Measurements from ENCODE around the gene SOX5. TPM values are rescaled to one million over a fixed set of nuclear protein-coding genes. Genes with fewer than 3 reads are reported as not detected.
A peak's percentile ranks its signal among the peaks of the same experiment; 100 is the strongest.

Gene SOX5
- total and polyA plus RNA-seq, 2 experiments from 2014 or later, result 1.0 to 4.7 TPM

- no peak for TF ChIP-seq ZNF462 (CRISPR knock-in tag; IDR thresholded peaks at IDR 0.05)
- TF ChIP-seq STAT1 (IDR thresholded peaks at IDR 0.05; ENCODE audit: unreplicated experiment), result no peak
- no peak for TF ChIP-seq EZH2phosphoT487 (IDR thresholded peaks at IDR 0.05; ENCODE audit: unreplicated experiment)
- TF ChIP-seq ZNF114 (CRISPR knock-in tag; IDR thresholded peaks at IDR 0.05), result no peak
- TF ChIP-seq POLR2AphosphoS5 (IDR thresholded peaks at IDR 0.05; ENCODE audit: low read depth), result no peak
- TF ChIP-seq CREB1 (CRISPR knock-in tag; IDR thresholded peaks at IDR 0.05; ENCODE audit: low read depth), result no peak
- no peak for TF ChIP-seq NANOG (IDR thresholded peaks at IDR 0.05; ENCODE audit: borderline replicate concordance)
Measured at GRCh38 chr12:23929906-23930305, 19.6 kb downstream of the SOX5 start (continued).

GRCh38 chr12:23927907-23928306 lies 21.6 kb downstream of the SOX5 start:
- H3K4me3 ChIP-seq, result no peak overlapping the region
- H3K36me3 ChIP-seq (ENCODE audit: insufficient read depth), result no peaks in the 10 kb centered on the region
- no peak overlapping the region for H3K4me2 ChIP-seq
- no peaks in the 10 kb centered on the region for H3F3A ChIP-seq (replicated peaks; ENCODE audit: low read depth)
- DNase-seq (ENCODE audit: low spot score) (peak; percentile 21), ATAC-seq (peak; percentile 55; the same call in 2 of the 3 replicates)
- H3K36me3 Mint-ChIP-seq (ENCODE audit: low read depth), result no peaks in the 10 kb centered on the region
- no peaks in the 10 kb centered on the region for H3K27me3 Mint-ChIP-seq (ENCODE audit: insufficient read depth, low read depth, poor library complexity)
- no peaks in the 10 kb centered on the region; the same call in 2 of the 3 replicates for H3K9me3 Mint-ChIP-seq
- H3K4me3 Mint-ChIP-seq, result no peak overlapping the region
- no peaks in the 10 kb centered on the region for H3K4me1 Mint-ChIP-seq
- no peak overlapping the region for H3K27ac ChIP-seq (ENCODE audit: low read depth)
- no peak overlapping the region for H3K27ac Mint-ChIP-seq
- H3K79me2 ChIP-seq (replicated peaks; ENCODE audit: insufficient read depth), result no peaks in the 10 kb centered on the region
- no peak overlapping the region for H2AFZ ChIP-seq
- no peaks in the 10 kb centered on the region for H3K9me2 ChIP-seq (ENCODE audit: insufficient read depth)
- H3K27me3 ChIP-seq (ENCODE audit: insufficient read depth), result no peaks in the 10 kb centered on the region
- H3K4me1 ChIP-seq (ENCODE audit: insufficient read depth), result no peaks in the 10 kb centered on the region
- H4K20me1 ChIP-seq (replicated peaks; ENCODE audit: insufficient read depth), result no peaks in the 10 kb centered on the region
- TF ChIP-seq ETS1 (IDR thresholded peaks at IDR 0.05) (no peak), ZNF462 (CRISPR knock-in tag; IDR thresholded peaks at IDR 0.05) (no peak)
